AG04449 (cell line): ENCODE results near the gene DBH.
"Not testable (repeated sequence)": the region's sequence is repeated elsewhere in the genome, so short reads cannot be mapped to it uniquely, and the experiment has no call there.

Experiments
- CTCF ChIA-PET: fragments of 350-600 bp; formaldehyde crosslinking; extraction: SDS; loops from one replicate; lab custom pipeline; 2021; ENCODE audit warnings: antibody characterized with exemption; lab: Yijun Ruan, JAX
- POLR2A ChIA-PET: fragments of 400-600, 350-600 bp; formaldehyde crosslinking; extraction: SDS; loops from one replicate; lab custom pipeline; 2020; ENCODE audit warnings: antibody characterized with exemption, inconsistent platforms; lab: Yijun Ruan, JAX
- DNase-seq: peaks from one replicate; pipeline ENCODE4 v3.0.0-alpha.2; 2010; ENCODE audit warnings: low read depth, low spot score
- H3K4me3 ChIP-seq: 2 replicates; pipeline ENCODE4 v1.5.1; 2011; ENCODE audit warnings: low read depth, mild to moderate bottlenecking, control low read depth, low read length
- CTCF ChIP-seq: IDR thresholded peaks from one replicate; pipeline ENCODE4 v1.5.1; 2011; ENCODE audit warnings: mild to moderate bottlenecking, moderate library complexity, low read length, control low read depth, inconsistent platforms; ENCODE audit not compliant: insufficient read depth; ENCODE audit errors: missing control alignments

Gene DBH

GRCh38 chr9:133670466-133670865 lies 34.3 kb downstream of the DBH start:
- ChIA-PET POLR2A (no interaction called here), CTCF (no interaction called here)
- H3K4me3 ChIP-seq = no peak overlapping the region
- no peak for DNase-seq
- no peak for TF ChIP-seq CTCF

GRCh38 chr9:133671371-133671770 lies 35.2 kb downstream of the DBH start:
- DNase-seq = no peak
- no peak overlapping the region for H3K4me3 ChIP-seq
- POLR2A ChIA-PET = no interaction called here
- TF ChIP-seq CTCF = no peak
- CTCF ChIA-PET = no interaction called here

- DNase-seq = no peak
- H3K4me3 ChIP-seq = no peak overlapping the region
- TF ChIP-seq CTCF = no peak
- ChIA-PET POLR2A (no interaction called here), CTCF (no interaction called here)
Measured at GRCh38 chr9:133672503-133673257, 36.5 kb downstream of the DBH start.

GRCh38 chr9:133673258-133673655 lies 37.1 kb downstream of the DBH start:
- no peak overlapping the region for H3K4me3 ChIP-seq
- no peak for TF ChIP-seq CTCF
- no peak for DNase-seq
- ChIA-PET CTCF (no interaction called here), POLR2A (no interaction called here)

GRCh38 chr9:133674091-133674490 lies 37.9 kb downstream of the DBH start:
- ChIA-PET CTCF (no interaction called here), POLR2A (no interaction called here)
- DNase-seq = no peak
- no peak overlapping the region for H3K4me3 ChIP-seq
- no peak for TF ChIP-seq CTCF

- CTCF ChIA-PET, H3K4me3 ChIP-seq, DNase-seq, POLR2A ChIA-PET: not testable (repeated sequence)
Measured at GRCh38 chr9:133675796-133676195, 39.6 kb downstream of the DBH start.

GRCh38 chr9:133676450-133676849 lies 40.3 kb downstream of the DBH start:
- no peak for DNase-seq
- POLR2A ChIA-PET = no interaction called here
- CTCF ChIA-PET = interaction anchor here (0.8 kb wide), 1 partner anchor 106 kb away, joined by 3 read pairs; no protein-coding TSS in a partner anchor
- no peak for TF ChIP-seq CTCF
- no peak overlapping the region for H3K4me3 ChIP-seq
